Chondrocyte (in vitro differentiated cells): ENCODE measurements around the gene MUC12. TPM values are rescaled to one million over a fixed set of nuclear protein-coding genes. Genes with fewer than 3 reads are reported as not detected.
A peak's percentile ranks its signal among the peaks of the same experiment; 100 is the strongest.

Source experiments
- DNase-seq: peaks from one replicate; pipeline ENCODE4 v3.0.0; 2021; ENCODE audit warnings: mixed read lengths, low spot score
- H3K27ac Mint-ChIP-seq: one replicate; pipeline ENCODE4 v1.8.0; 2021; ENCODE audit warnings: mild to moderate bottlenecking, moderate library complexity, mixed read lengths; ENCODE audit not compliant: unreplicated experiment
- H3K27me3 Mint-ChIP-seq: 2 replicates; pipeline ENCODE4 v1.8.0; 2021; ENCODE audit warnings: low read depth, mixed read lengths
- H3K36me3 Mint-ChIP-seq: 2 replicates; pipeline ENCODE4 v1.8.0; 2021; ENCODE audit warnings: low read depth, mixed read lengths
- H3K4me1 Mint-ChIP-seq: 2 replicates; pipeline ENCODE4 v1.8.0; 2021; ENCODE audit warnings: low read depth, mild to moderate bottlenecking, mixed read lengths
- H3K4me3 Mint-ChIP-seq: one replicate; pipeline ENCODE4 v1.8.0; 2021; ENCODE audit warnings: mild to moderate bottlenecking, moderate library complexity, mixed read lengths; ENCODE audit not compliant: unreplicated experiment
- H3K9me3 Mint-ChIP-seq: 2 replicates; pipeline ENCODE4 v1.8.0; 2021; ENCODE audit warnings: low read depth, mixed read lengths
- total RNA-seq: library from RNA; stranded (reverse); gene quantifications from 3 replicates; pipeline ENCODE4 v1.2.1, GENCODE V29; 2021
- TF ChIP-seq, protein P1 (sequence below): fragments of 200-600 bp; sonication (generic); IDR thresholded peaks from 2 replicates; pipeline ENCODE4 v1.5.0; 2021; ENCODE audit warnings: antibody characterized with exemption, mild to moderate bottlenecking, moderate library complexity

The MUC12 gene
- total RNA-seq, 1 donor from 2014 or later, result not detected

GRCh38 chr7:100962537-100962936 lies 6.8 kb upstream of the MUC12 start:
- no peak for DNase-seq
- H3K27ac Mint-ChIP-seq, result no peak overlapping the region
- TF ChIP-seq, protein P1, sequence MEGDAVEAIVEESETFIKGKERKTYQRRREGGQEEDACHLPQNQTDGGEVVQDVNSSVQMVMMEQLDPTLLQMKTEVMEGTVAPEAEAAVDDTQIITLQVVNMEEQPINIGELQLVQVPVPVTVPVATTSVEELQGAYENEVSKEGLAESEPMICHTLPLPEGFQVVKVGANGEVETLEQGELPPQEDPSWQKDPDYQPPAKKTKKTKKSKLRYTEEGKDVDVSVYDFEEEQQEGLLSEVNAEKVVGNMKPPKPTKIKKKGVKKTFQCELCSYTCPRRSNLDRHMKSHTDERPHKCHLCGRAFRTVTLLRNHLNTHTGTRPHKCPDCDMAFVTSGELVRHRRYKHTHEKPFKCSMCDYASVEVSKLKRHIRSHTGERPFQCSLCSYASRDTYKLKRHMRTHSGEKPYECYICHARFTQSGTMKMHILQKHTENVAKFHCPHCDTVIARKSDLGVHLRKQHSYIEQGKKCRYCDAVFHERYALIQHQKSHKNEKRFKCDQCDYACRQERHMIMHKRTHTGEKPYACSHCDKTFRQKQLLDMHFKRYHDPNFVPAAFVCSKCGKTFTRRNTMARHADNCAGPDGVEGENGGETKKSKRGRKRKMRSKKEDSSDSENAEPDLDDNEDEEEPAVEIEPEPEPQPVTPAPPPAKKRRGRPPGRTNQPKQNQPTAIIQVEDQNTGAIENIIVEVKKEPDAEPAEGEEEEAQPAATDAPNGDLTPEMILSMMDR, result no peak
- no peaks in the 10 kb centered on the region for H3K36me3 Mint-ChIP-seq
- no peak overlapping the region for H3K4me3 Mint-ChIP-seq
- H3K9me3 Mint-ChIP-seq, result no peaks in the 10 kb centered on the region
- peaks cover 37% of the 10 kb centered on the region for H3K27me3 Mint-ChIP-seq
- H3K4me1 Mint-ChIP-seq, result peaks cover 6% of the 10 kb centered on the region

DNA sequence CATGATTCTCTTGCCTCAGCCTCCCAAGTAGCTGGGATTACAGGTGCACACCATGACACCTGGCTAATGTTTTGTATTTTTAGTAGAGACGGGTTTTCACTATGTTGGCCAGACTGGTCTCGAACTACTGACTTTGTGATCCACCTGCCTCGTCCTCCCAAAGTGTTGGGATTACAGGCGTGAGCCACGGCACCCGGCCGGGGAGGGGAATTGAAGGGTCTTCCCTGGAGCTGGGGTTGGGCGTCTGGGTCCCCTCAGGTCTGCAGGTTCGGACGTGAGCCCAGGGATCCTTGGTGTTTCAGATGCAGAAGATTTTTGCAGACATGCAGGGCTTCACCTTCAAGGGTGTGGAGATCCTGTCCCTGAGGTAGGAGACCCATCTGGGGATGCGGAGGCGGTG lies 6.0 kb upstream of the MUC12 start:
- Mint-ChIP-seq H3K4me1 (peaks cover 6% of the 10 kb centered on the region), H3K27ac (no peak overlapping the region), H3K9me3 (no peaks in the 10 kb centered on the region), H3K36me3 (no peaks in the 10 kb centered on the region), H3K27me3 (peaks cover 45% of the 10 kb centered on the region), H3K4me3 (no peak overlapping the region)
- DNase-seq, result no peak
- TF ChIP-seq, protein P1, result no peak

DNA sequence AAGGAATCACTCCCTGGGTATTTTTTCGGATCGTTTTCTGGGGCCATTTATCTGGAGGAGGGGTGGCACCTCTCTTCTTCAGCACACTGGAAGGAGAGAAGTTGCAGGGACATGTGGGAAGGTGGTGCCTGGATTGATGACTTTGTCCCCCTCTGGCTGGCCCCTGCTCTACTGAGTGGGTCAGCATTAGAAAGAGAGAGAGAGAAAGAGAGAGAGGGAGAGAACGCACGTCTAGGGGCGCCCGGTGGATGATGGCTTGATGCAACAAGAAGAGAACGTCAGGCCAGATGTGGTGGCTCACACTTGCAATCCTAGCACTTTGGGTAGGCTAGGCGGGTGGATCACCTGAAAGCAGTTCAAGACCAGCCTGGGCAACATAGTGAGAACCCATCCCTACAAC lies 5.5 kb upstream of the MUC12 start:
- Mint-ChIP-seq H3K9me3 (no peaks in the 10 kb centered on the region), H3K27me3 (peaks cover 50% of the 10 kb centered on the region), H3K4me3 (no peak overlapping the region)

GRCh38 chr7:100964630-100965029 lies 4.7 kb upstream of the MUC12 start:
- Mint-ChIP-seq H3K27ac (no peak overlapping the region), H3K27me3 (peaks cover 57% of the 10 kb centered on the region), H3K36me3 (no peaks in the 10 kb centered on the region), H3K4me1 (peaks cover 6% of the 10 kb centered on the region), H3K4me3 (no peak overlapping the region), H3K9me3 (no peaks in the 10 kb centered on the region)
- DNase-seq, result peak; percentile 94
- TF ChIP-seq, protein P1, result no peak

More for the DNA sequence above, 5.5 kb upstream of the MUC12 start:
- Mint-ChIP-seq H3K36me3 (no peaks in the 10 kb centered on the region), H3K4me1 (peaks cover 6% of the 10 kb centered on the region), H3K27ac (no peak overlapping the region)
- no peak for DNase-seq
- TF ChIP-seq, protein P1, result no peak

GRCh38 chr7:100965045-100965722 lies 4.2 kb upstream of the MUC12 start:
- TF ChIP-seq, protein P1, result no peak
- Mint-ChIP-seq H3K4me3 (no peak overlapping the region), H3K27ac (no peak overlapping the region), H3K9me3 (no peaks in the 10 kb centered on the region), H3K36me3 (no peaks in the 10 kb centered on the region), H3K27me3 (peaks cover 61% of the 10 kb centered on the region), H3K4me1 (peaks cover 6% of the 10 kb centered on the region)
- DNase-seq, result no peak
